KG1 (cell line): ENCODE measurements around the gene GPC5.
"Not testable (repeated sequence)": the region's sequence is repeated elsewhere in the genome, so short reads cannot be mapped to it uniquely, and the experiment has no call there.

Source experiments
- DNase-seq: peaks from one replicate; lab custom pipeline; 2025; lab: John Stamatoyannopoulos, UW

Gene GPC5

GRCh38 chr13:91369441-91369831, 29.0 kb upstream of the GPC5 start:
- DNase-seq, result no peak

GRCh38 chr13:91370501-91370900, 27.9 kb upstream of the GPC5 start:
- DNase-seq, result no peak

GRCh38 chr13:91372911-91373310, 25.5 kb upstream of the GPC5 start:
- no peak for DNase-seq

- DNase-seq, result peak; percentile 20
Measured at GRCh38 chr13:91375116-91375729, 23.2 kb upstream of the GPC5 start.

- no peak for DNase-seq
Measured at GRCh38 chr13:91381371-91381770, 17.1 kb upstream of the GPC5 start.

- DNase-seq, result no peak
Measured at GRCh38 chr13:91383836-91384235, 14.6 kb upstream of the GPC5 start.

GRCh38 chr13:91384896-91385295, 13.5 kb upstream of the GPC5 start:
- DNase-seq, result no peak

GRCh38 chr13:91389186-91389585, 9.2 kb upstream of the GPC5 start:
- no peak for DNase-seq

GRCh38 chr13:91397595-91397994, 826 bp upstream of the GPC5 start:
- DNase-seq, result no peak

- no peak for DNase-seq
Measured at GRCh38 chr13:91399189-91400062, 1.0 kb downstream of the GPC5 start.

- DNase-seq, result no peak
Measured at GRCh38 chr13:91400063-91400399, 1.6 kb downstream of the GPC5 start.

GRCh38 chr13:91400671-91401070, 2.2 kb downstream of the GPC5 start:
- DNase-seq, result no peak

GRCh38 chr13:91401920-91402319, 3.5 kb downstream of the GPC5 start:
- DNase-seq, result no peak

GRCh38 chr13:91405240-91405639, 6.8 kb downstream of the GPC5 start:
- no peak for DNase-seq

- DNase-seq, result no peak
Measured at GRCh38 chr13:91406619-91407018, 8.2 kb downstream of the GPC5 start.

- no peak for DNase-seq
Measured at GRCh38 chr13:91408971-91409370, 10.6 kb downstream of the GPC5 start.

- DNase-seq, result not testable (repeated sequence)
Measured at GRCh38 chr13:91416579-91416978, 18.2 kb downstream of the GPC5 start.

GRCh38 chr13:91417660-91418325, 19.4 kb downstream of the GPC5 start:
- DNase-seq, result no peak

GRCh38 chr13:91426913-91427312, 28.5 kb downstream of the GPC5 start:
- DNase-seq, result no peak

GRCh38 chr13:91438674-91439073, 40.3 kb downstream of the GPC5 start:
- not testable (repeated sequence) for DNase-seq

- no peak for DNase-seq
Measured at GRCh38 chr13:91450913-91451312, 52.5 kb downstream of the GPC5 start.

- no peak for DNase-seq
Measured at GRCh38 chr13:91454666-91455065, 56.2 kb downstream of the GPC5 start.

- DNase-seq, result no peak
Measured at GRCh38 chr13:91456837-91457236, 58.4 kb downstream of the GPC5 start.
